GM19397 (cell line): ENCODE results near the gene TNK2.
"Not testable (repeated sequence)": the region's sequence is repeated elsewhere in the genome, so short reads cannot be mapped to it uniquely, and the experiment has no call there.

ENCODE experiments used
- ATAC-seq: cut with Tn5 transposase; IDR thresholded peaks from one replicate; pipeline ENCODE4 v1.9.1; 2021; ENCODE audit warnings: mild to moderate bottlenecking, moderate library complexity; ENCODE audit not compliant: unreplicated experiment

The TNK2 gene

GRCh38 chr3:195918176-195918575 lies 9.8 kb upstream of the TNK2 start:
- no peak for ATAC-seq

DNA sequence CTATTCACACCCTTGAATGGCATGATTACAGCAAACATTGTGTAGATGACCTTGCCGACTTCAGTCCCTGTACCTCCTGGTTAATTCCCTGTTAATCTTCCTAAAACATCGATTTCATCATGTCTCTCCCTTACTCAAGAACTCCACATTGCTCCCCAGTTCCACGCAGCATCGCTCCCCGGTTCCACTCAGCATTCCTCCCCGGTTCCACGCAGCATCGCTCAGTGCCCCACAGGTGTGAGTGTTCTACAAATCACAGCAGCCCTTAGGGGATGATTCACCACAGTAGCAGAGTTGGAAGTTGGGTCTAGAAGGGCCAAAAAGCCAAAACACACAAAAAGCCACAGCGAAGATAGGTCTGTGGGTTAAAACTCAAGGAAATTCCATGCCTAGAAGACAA lies 8.6 kb upstream of the TNK2 start:
- ATAC-seq, result no peak

DNA sequence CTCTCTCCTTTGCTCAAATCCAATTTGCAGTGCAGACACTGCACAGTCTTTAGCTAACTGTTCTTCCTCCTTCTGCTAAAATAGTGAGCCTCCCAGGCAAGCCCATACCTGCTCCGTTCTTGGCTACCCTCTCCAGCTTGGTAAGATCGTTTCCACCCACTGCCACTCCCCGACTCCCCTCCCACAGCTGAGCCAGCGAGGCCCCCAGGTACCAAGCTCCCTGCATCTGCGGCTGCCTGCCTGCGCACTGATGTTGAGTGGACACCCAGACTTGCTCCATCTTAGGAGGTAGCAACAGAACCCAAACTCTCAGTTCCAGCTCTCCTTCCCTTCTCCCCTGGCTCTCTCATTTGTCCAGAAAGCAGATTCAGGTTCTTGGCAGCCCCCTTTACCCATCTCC lies 7.9 kb upstream of the TNK2 start:
- ATAC-seq, result no peak

- peak; percentile 66 for ATAC-seq
These were observed 6.5 kb upstream of the TNK2 start for GRCh38 chr3:195914648-195915473.

GRCh38 chr3:195914146-195914545 lies 5.8 kb upstream of the TNK2 start:
- ATAC-seq, result not testable (repeated sequence)

DNA sequence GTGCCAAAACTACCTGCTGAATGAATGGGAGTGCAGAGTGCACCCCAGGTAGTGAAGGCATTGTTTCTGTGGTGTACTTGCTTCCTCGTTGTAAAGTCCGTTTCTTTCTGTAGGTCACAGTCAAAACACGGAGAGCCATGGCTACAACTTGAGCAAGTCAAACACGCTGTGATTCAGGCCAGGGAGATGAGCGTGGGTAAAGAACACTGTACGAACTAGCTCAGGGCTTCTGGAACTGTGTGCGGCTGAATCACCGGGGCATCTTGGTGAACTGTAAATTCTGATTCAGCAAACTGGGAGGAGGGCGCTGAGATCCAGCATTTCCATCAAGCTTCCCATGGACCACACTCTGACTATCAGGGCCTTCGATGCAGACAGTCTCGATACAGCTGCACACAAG lies 5.0 kb upstream of the TNK2 start:
- no peak for ATAC-seq

DNA sequence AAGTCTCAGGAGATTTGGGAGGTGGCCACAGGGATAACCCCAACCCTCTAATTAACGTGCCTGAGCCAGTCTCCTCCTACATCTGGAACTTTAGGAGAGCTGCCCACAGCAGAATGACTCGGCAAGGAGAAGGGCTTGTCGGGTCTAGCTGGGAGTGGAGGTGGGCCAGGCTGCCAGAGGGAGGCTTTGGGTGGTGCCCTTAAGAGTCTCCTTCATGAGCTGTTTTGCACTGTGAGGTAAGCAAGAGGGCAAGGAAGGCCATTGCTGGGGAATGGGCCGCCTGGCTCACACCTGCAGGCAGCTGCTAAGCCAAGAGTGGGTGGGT lies 3.6 kb upstream of the TNK2 start:
- no peak for ATAC-seq

GRCh38 chr3:195911041-195911945 lies 2.9 kb upstream of the TNK2 start:
- no peak for ATAC-seq

GRCh38 chr3:195910499-195910845 lies 2.1 kb upstream of the TNK2 start:
- ATAC-seq, result no peak

- peak; percentile 40 for ATAC-seq
These were observed 1.5 kb upstream of the TNK2 start for GRCh38 chr3:195909644-195910498.

- peak; percentile 20 for ATAC-seq
These were observed 587 bp upstream of the TNK2 start for GRCh38 chr3:195908694-195909581.

- ATAC-seq, result no peak
These were observed 742 bp downstream of the TNK2 start for GRCh38 chr3:195907684-195907933.

- ATAC-seq, result no peak
These were observed 1.3 kb downstream of the TNK2 start for GRCh38 chr3:195906865-195907683.

GRCh38 chr3:195905970-195906864 lies 2.1 kb downstream of the TNK2 start:
- no peak for ATAC-seq

DNA sequence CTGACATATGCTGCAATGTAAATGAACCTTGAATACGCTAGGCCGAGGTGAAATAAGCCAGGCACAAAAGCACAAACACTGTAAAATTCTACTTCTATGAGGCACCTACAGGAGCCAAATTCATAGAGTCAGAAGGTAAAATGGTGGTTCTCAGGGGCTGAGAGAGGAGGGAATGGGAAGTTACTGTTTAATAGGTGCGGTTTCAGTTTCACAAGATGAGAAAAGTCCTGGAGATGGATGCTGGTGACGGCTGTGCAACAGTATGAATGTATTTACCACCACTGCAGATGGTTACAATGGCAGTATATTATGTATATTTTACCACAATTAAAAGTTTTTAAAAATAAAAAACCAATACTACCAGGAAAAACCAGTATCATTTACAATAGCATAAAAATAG lies 4.0 kb downstream of the TNK2 start:
- ATAC-seq, result no peak

- no peak for ATAC-seq
These were observed 4.4 kb downstream of the TNK2 start for GRCh38 chr3:195903950-195904290.

- ATAC-seq, result not testable (repeated sequence)
These were observed 5.7 kb downstream of the TNK2 start for GRCh38 chr3:195902634-195903033.

GRCh38 chr3:195901836-195902585 lies 6.3 kb downstream of the TNK2 start:
- ATAC-seq, result not testable (repeated sequence)
